Hepatocyte (in vitro differentiated cells): ENCODE measurements around the gene UBA1. TPM values are rescaled to one million over a fixed set of nuclear protein-coding genes. Genes with fewer than 3 reads are reported as not detected.

Source experiments
- DNase-seq: peaks from one replicate; pipeline ENCODE4 v3.0.0-alpha.2; 2016; ENCODE audit warnings: low spot score
- H2AFZ ChIP-seq: fragments of 200-600 bp; sonication (generic); 2 replicates; pipeline ENCODE4 v1.6.0; 2016; ENCODE audit warnings: antibody characterized with exemption, mild to moderate bottlenecking
- H3K27ac ChIP-seq: fragments of 200-600 bp; sonication (generic); 2 replicates; pipeline ENCODE4 v1.5.1; 2016; ENCODE audit warnings: mild to moderate bottlenecking
- H3K27me3 ChIP-seq: fragments of 200-600 bp; sonication (generic); 2 replicates; pipeline ENCODE4 v1.6.1; 2016
- H3K36me3 ChIP-seq: fragments of 200-600 bp; sonication (generic); replicated peaks from 2 replicates; pipeline ENCODE4 v1.5.1; 2016; ENCODE audit warnings: low read depth; ENCODE audit not compliant: insufficient read depth
- H3K4me1 ChIP-seq: fragments of 200-600 bp; sonication (generic); 2 replicates; pipeline ENCODE4 v1.5.1; 2016; ENCODE audit warnings: mild to moderate bottlenecking, moderate library complexity; ENCODE audit not compliant: insufficient read depth
- H3K4me2 ChIP-seq: fragments of 200-600 bp; sonication (generic); 2 replicates; pipeline ENCODE4 v1.6.0; 2016
- H3K4me3 ChIP-seq: fragments of 200-600 bp; sonication (generic); 2 replicates; pipeline ENCODE4 v1.5.1; 2016; ENCODE audit warnings: mild to moderate bottlenecking
- H3K79me2 ChIP-seq: fragments of 200-600 bp; sonication (generic); 2 replicates; pipeline ENCODE4 v1.6.0; 2017; ENCODE audit warnings: mild to moderate bottlenecking
- H3K9me2 ChIP-seq: fragments of 200-600 bp; sonication (generic); replicated peaks from 2 replicates; pipeline ENCODE4 v1.6.0; 2017; ENCODE audit warnings: mild to moderate bottlenecking; ENCODE audit not compliant: insufficient read depth
- H3K9me3 ChIP-seq: fragments of 200-600 bp; sonication (generic); 2 replicates; pipeline ENCODE4 v1.5.1; 2016; ENCODE audit warnings: low read depth, mild to moderate bottlenecking
- H4K20me1 ChIP-seq: fragments of 200-600 bp; sonication (generic); 2 replicates; pipeline ENCODE4 v1.6.0; 2016; ENCODE audit warnings: mild to moderate bottlenecking; ENCODE audit not compliant: insufficient read depth, poor library complexity, severe bottlenecking
- CTCF ChIP-seq: fragments of 200-600 bp; sonication (generic); IDR thresholded peaks from 2 replicates; pipeline ENCODE4 v1.5.1; 2016; ENCODE audit warnings: antibody characterized with exemption, mild to moderate bottlenecking; ENCODE audit not compliant: poor library complexity
- EZH2 ChIP-seq: fragments of 200-600 bp; sonication (generic); IDR thresholded peaks from 2 replicates; pipeline ENCODE4 v1.6.1; 2016; ENCODE audit warnings: antibody characterized with exemption, mild to moderate bottlenecking, borderline replicate concordance
- EZH2phosphoT487 ChIP-seq: fragments of 200-600 bp; sonication (generic); IDR thresholded peaks from one replicate; pipeline ENCODE4 v1.6.1; 2018; ENCODE audit warnings: antibody characterized with exemption, mild to moderate bottlenecking, low read depth, moderate library complexity; ENCODE audit not compliant: unreplicated experiment, severe bottlenecking
- WGBS: methylation state at CpG from one replicate; pipeline ENCODE4 v1.1.6; 2016; ENCODE audit warnings: low lambda C conversion rate; ENCODE audit errors: missing lambda C conversion rate; 5-methylcytosine and 5-hydroxymethylcytosine counted together
- polyA plus RNA-seq: library from polyadenylated mRNA; unstranded; fragments of >200 nt; fragmentation: Nextera tagmentation; extraction: Ambion mirVana; gene quantifications from 2 replicates; pipeline ENCODE4 v1.2.1, GENCODE V29; 2016
- total RNA-seq: library from RNA; depleted of rRNA; stranded (reverse); fragments of >200 nt; gene quantifications from 2 replicates; pipeline ENCODE4 v1.2.3, GENCODE V29; 2014

Gene UBA1
- total and polyA plus RNA-seq, 2 experiments from 2014 or later = 236 to 253 TPM

- H3K79me2 ChIP-seq = peaks cover 45% of the 10 kb centered on the region
- H3K4me1 ChIP-seq = peaks cover 25% of the 10 kb centered on the region
- no peaks in the 10 kb centered on the region for H3K9me2 ChIP-seq
- no peaks in the 10 kb centered on the region for H3K27me3 ChIP-seq
- peak within 1 kb of the TSS; percentile 99 for H3K27ac ChIP-seq
- DNase-seq = peak; percentile 91
- peak within 1 kb of the TSS; percentile 82 for H2AFZ ChIP-seq
- no peak for TF ChIP-seq CTCF
- TF ChIP-seq EZH2 = no peak
- no peak for TF ChIP-seq EZH2phosphoT487
- no peaks in the 10 kb centered on the region for H3K36me3 ChIP-seq
- no peaks in the 10 kb centered on the region for H3K9me3 ChIP-seq
- peaks cover 41% of the 10 kb centered on the region for H4K20me1 ChIP-seq
- peak within 1 kb of the TSS; percentile 97 for H3K4me2 ChIP-seq
- WGBS = under 1% methylated on average over 44 of the region's 61 CpGs
- peak within 1 kb of the TSS; percentile 56 for H3K4me3 ChIP-seq
Measured at GRCh38 chrX:47218280-47218919, 24.8 kb downstream of the UBA1 start, which contains the start of gene CDK16. TSS of gene CDK16 (plus strand) at chrX:47218681. CDS start at chrX:47223558, 4,877 bp downstream.

GRCh38 chrX:47218920-47219815, 25.5 kb downstream of the UBA1 start:
- H3K79me2 ChIP-seq = peaks cover 45% of the 10 kb centered on the region
- peak overlapping the region; percentile 82 for H2AFZ ChIP-seq
- no peaks in the 10 kb centered on the region for H3K9me2 ChIP-seq
- no peaks in the 10 kb centered on the region for H3K27me3 ChIP-seq
- no peak for TF ChIP-seq CTCF
- H3K4me1 ChIP-seq = peaks cover 25% of the 10 kb centered on the region
- 6% methylated on average over 41 of the region's 60 CpGs for WGBS
- H3K9me3 ChIP-seq = no peaks in the 10 kb centered on the region
- peaks cover 44% of the 10 kb centered on the region for H4K20me1 ChIP-seq
- H3K27ac ChIP-seq = peak overlapping the region; percentile 99
- peak; percentile 83 for DNase-seq
- H3K36me3 ChIP-seq = no peaks in the 10 kb centered on the region
- H3K4me3 ChIP-seq = peak overlapping the region; percentile 56
- H3K4me2 ChIP-seq = peak overlapping the region; percentile 97

GRCh38 chrX:47221756-47222155, 28.1 kb downstream of the UBA1 start:
- DNase-seq = no peak
- WGBS = 85% methylated on average over 4 of the region's 4 CpGs
- H3K4me1 ChIP-seq = peaks cover 16% of the 10 kb centered on the region
- H4K20me1 ChIP-seq = peaks cover 44% of the 10 kb centered on the region
- H3K4me3 ChIP-seq = no peak overlapping the region
- peaks cover 45% of the 10 kb centered on the region for H3K79me2 ChIP-seq
- no peaks in the 10 kb centered on the region for H3K9me3 ChIP-seq
- no peaks in the 10 kb centered on the region for H3K9me2 ChIP-seq
- no peaks in the 10 kb centered on the region for H3K36me3 ChIP-seq
- H3K4me2 ChIP-seq = no peak overlapping the region
- no peak overlapping the region for H3K27ac ChIP-seq
- TF ChIP-seq EZH2 (no peak), EZH2phosphoT487 (no peak), CTCF (no peak)
- H2AFZ ChIP-seq = no peak overlapping the region
- no peaks in the 10 kb centered on the region for H3K27me3 ChIP-seq
